ENCODE measurements around the gene SEZ6L2.
"Not testable (repeated sequence)": the region's sequence is repeated elsewhere in the genome, so short reads cannot be mapped to it uniquely, and the experiment has no call there.

The SEZ6L2 gene

DNA sequence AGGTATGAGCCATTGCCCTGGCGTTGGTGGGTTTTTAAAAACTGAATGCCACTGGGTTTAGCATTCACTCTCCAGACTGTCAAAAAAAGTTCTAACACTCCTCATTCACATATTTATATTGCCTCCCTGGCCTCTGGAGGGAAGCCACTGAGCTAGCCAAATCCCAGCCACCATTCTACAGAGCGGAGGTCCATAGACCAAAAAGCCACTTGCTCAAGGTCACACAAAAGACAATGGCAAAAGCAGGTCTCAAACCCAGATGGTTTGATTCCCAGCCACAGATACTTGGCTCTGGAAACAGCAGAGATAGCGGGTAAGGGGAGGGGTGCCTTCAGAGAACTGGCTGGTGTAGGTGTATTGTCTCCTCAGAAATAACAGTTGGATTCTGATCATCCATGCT, 18.3 kb downstream of the SEZ6L2 start:
- no peak for DNase-seq

DNA sequence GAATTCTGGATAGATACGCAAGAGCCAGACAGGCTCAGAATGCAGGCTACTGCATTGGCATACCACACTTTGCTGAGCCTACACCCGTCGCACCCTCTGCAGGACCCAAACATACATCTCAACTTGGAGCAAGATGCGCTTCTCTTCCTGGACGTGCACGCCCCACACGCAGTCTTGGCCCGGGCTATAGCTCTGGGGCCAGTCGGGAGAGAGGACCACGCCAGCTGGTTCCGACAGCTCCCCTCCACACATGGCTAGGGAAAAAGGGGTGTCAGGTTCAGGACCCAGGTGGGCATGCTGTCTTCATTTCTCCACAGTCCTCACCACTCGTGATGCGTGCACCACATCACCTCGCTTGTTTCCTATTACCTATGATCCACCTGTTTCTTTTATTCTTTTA, 21.2 kb downstream of the SEZ6L2 start:
- DNase-seq, result no peak

DNA sequence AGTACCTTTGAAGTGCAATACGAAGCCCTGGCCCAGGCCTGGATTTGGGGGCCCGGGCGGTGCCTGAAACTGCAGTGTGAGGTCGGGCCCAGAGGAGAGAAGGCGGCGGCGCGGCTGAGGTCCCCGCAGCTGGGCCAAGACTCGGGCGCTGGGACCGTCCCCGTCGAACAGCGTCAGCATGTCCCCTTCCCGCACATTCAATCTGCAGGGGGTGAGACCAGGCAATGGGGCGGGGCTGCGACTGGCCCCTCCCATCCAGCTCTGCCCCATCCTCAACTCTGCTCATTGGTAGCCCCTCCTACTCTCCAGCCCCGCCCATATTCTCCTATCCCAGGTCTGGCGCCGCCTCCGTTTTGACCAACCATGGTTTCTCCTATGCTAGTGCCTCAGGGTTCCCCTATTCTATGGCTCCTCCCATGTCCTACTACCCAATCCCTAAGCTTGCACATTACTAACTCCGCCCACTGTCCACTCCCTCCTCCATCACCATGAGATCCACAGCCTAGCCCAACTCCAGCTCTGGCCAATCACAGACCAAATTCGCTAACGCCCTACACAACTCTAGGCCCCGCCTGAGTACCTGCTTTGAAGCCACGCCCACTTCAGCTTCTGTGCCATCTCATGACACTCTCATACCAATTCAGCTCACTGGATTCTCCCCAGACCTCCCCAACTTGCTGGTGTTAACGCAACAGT, 21.9 kb downstream of the SEZ6L2 start:
- DNase-seq, result peak; percentile 68

DNA sequence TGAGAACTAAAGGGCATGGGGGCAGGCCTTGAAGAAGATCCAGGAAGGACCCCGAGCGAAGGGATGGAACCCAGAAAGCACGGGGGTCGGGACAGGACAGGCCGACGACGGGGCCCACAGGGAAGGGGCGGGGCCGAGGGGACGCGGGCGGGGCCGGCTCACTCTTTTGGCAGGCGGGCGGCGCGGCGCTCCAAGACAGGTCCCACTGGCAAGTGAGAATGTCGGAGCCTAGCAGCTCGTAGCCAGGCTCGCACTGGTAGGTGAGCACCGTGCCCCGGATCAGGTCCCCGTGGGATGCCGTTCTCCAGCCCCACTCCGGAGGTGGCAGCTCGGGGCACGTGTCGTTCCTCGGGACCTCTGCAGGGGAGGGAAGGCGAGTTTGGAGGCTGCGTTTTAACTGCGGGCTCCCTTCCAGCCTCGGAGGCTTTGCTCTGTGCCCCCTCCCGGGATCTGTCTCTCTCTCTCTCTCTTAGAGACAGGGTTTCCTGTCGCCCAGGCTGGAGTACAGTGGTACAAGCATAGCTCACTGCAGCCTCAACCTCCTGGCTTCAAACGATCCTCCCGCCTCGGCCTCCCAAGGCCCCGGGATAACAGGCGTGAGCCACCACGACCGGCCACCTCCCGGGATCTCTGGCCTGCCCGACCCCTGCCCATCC, 22.6 kb downstream of the SEZ6L2 start:
- peak; percentile 76 for DNase-seq

DNA sequence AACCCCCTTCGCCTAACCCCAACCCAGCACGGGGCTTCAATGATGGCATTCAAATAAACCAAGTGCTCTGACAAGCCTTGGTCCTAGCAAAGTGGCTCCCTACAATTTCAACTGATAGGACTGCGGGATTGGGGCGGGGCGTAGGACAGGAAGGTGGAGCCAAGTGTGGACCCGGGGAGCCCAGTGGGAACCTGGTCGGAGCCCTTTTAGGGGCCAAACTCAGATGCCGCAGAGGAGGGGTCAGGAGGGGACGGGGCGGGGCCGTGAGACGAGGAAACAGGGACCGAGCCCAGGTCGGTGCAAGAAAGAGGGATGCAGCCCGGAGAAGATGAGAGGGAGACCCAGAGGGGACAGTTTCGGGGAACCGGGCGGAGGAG, 23.1 kb downstream of the SEZ6L2 start:
- no peak for DNase-seq

DNA sequence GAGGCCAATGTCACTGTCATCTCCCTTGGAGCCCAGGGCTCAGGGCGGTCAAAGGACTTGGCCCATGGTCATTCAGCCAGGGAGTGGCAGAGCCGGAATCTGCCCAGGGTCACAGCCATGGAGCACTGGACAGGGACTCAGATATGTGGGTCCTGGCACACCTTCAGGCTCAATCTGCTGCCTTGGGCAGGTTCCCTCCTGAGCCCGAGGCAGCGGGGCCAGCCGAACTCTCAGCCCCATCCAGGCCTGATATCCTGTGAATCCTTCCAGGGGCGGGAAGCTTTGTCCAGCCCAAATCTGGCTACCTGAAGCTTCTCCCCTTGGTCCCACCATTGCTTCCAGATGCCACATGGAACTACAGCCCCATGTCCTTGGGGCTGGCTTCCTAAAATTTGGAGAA, 24.1 kb downstream of the SEZ6L2 start:
- no peak for DNase-seq

DNA sequence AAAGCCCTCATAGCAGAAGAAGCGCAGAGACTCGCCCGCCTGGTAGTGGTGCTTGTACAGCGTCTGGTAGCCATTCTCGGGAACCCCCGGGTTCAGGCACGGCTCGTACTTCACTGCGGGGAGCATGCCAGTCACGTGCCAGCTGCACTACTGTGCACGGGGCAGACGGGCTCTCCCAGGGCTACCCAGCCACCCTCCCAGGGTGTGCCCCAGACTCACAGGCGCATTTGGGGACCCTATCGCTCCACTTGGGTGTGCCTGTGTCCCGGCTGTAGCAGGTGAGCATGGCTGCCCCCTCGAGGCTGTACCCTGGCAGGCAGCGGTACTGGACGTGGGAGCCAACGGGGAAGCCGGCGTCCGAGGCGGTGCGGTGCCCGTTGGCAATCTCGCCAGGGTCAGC, 26.0 kb downstream of the SEZ6L2 start:
- DNase-seq, result no peak

DNA sequence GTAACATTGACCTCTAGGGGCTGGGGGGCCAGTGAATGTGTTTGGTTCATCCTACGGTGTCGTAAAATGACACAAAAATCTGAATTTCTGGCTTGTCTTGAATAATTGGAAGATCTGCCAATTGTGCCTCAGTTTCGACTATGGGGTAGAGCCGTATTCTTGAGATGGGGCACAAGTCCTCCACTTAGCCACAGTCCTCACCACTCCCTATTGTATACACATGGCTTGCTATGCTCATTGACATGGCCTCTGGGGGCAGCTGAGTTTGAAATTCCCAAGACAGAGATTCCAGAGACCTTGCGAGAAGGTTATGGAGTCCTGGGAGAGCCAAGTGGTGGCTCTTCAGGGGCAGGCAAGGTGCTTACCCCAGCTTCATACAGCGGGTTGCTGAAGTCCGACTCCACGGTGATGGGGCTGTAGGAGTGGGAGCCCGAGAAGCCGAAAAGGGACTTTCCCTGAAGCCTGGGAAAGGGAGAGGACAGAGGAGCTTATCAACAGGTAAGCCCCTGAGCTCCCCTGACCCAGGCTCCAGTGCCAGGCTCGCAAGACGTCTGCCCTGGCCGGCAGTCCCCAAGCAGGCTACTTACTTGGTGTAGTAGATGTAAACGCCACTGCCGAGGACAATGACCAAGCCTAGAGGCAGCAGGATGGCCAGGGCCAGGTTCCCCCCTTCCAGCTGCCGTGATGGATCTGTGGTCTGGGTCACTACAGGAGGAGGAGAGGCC, 27.4 kb downstream of the SEZ6L2 start:
- DNase-seq, result no peak

DNA sequence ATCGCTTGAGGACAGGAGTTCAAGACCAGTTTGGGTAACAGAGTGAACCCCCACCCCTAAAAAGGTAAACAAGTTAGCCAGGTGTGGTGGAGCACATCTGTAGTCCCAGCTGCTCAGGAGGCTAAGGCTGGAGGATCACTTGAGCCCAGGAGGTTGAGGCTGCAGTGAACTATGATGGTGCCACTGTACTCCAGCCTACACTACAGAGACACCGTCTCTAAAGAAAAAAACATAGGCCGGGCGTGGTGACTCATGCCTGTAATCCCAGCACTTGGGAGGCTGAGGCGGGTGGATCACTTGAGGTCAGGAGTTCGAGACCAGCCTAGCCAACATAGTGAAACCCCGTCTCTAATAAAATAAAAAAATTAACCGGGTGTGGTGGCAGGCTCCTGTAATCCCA, 30.3 kb downstream of the SEZ6L2 start:
- not testable (repeated sequence) for DNase-seq

DNA sequence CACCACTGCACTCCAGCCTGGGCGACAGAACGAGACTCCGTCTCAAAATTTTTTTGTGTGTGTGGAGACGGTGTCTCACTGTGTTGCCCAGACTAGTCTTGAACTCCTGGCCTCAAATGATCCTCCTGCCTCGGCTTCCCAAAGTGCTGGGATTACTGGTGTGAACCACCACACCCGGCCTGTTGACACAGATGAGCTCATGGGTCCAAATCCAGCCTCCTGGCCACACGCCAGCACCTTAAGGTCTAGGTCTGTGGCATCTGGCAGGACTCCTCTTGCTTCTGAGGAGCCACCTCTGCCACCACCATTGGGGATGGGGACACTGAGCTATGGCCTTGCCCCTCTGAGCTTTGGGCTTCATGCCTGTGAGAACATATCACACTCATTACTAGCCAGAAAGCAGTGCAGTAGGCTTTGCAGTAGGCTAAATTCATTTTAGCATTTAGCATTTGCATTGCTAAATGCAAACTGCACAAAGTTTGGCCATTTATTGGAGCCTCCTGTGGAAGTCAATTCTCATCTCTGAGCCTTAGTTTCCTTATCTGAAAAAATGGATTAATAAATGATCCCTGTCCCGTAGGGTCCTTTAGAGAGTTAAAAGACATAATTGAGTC, 30.8 kb downstream of the SEZ6L2 start:
- DNase-seq, result no peak

DNA sequence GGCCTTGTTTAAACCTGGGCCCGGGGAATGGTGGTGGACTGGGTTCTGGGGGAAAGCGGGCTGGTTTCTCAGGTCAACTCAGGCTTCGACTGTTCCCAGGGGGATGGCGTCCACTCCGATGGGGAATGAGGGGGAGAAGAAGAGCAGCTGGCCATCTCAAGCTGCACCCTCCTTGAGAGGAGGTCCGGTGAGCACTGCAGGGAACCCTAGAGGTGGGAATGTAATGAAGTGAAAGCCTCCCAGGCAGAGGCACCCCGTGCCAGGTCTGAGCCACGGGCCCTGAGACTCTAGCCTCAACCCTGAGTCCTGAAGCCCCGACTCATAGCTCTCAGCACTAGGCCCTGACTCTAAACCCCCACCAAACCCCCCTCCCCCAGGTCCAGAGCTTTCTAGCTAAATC, 35.1 kb downstream of the SEZ6L2 start:
- no peak for DNase-seq

DNA sequence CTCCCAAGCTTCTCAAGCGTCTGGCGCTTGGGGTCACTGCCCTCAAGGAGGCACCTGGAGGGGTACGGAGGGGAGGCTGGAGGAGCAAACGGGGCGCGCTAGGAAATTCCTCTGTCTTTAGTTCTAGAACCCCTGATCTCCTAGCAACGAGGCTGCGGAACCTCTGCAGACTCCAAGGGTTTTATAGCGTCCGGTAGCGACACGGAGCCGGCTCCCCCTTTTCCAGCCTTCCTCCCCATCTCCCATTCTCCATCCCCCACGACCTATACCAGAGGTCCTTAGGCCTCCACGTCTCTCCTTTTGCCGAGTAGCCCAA, 35.7 kb downstream of the SEZ6L2 start:
- no peak for DNase-seq

DNA sequence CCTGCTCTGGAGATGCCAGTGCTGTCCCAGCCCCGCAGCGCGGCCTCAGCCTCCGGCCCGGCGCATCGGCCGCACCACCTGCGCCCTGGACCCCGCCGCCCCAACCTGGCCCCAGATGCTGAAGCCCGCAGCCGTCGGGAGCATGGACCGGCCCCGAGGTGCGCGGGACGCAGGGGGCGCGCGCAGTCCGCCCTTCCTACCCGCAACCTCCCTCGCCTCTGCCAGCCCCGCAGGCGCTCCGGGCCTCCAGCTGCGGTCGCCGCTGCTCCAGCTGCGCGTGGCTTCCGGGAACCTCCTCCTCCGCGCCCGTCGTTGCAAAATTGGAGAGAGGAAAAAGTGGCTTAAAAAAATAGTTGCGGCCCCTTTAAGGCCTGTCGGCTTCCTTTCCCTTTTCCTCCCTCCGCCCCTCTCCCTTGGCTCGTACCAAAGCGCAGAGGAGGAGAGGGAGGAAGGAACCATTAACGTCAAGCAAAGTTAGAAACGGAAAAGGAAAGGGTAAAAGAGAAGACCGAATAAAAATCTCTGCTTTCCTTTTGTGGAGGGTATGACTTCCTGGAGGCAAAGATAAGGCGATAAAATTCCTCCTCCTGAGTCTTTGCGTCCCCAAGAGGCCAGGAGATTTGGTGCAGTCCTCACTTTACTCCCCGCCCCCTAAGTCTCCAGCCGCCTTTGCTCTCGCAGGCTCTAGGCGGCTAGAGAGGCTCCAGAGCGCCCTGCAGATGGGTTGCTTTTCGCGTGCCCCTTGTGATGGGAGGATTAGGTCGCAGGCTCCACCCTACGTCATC, 36.3 kb downstream of the SEZ6L2 start, which contains the start of gene CDIPT:
TSS of gene CDIPT (minus strand) at position 343 of the 785 bp plus-strand sequence. CDS start 369 bp downstream, outside the sequence.
- peak; percentile 95 for DNase-seq

DNA sequence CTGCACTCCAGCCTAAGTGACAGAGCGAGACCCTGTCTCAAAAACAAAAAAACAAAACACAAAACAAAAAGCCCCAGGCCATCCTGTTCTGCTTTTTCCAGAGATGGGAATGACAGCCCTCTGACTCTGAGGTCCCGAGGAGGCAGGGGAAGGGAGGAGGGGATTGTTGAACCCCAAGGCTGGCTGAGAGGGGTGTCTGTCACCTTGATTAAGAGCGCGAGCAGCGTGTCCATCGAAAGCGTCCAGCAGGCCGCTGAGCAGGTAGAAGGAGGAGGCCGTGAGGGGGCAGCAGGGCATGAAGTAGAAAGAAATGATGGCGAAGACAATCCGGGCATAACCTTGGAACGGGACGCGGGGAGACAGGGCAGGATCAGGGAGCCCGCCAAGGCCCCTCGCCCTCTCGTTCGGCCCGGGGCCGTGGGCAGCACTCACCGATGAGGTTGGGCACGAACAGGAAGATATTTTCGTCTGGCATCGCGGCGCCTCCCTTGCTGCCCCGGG, 36.9 kb downstream of the SEZ6L2 start:
- DNase-seq, result no peak

DNA sequence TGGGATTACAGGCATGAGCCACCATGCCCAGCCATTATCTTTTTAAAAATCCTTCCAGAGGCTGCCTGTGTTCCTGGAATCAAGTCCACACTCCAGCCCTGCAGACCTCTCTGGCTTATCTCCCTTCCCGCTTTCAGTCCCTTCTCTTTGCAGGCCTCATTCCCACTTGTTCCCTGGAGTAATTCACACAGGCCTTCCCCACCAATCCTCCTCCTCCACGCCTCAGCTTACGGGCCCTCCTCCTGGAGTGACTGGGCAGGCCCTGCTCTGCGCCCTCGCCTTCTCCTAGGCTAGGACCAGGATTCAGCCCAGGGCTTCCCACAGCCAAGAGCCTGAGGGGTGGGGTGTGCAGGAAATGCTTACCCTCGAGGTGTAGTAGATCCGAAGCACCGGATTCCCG, 39.1 kb downstream of the SEZ6L2 start:
- no peak for DNase-seq

DNA sequence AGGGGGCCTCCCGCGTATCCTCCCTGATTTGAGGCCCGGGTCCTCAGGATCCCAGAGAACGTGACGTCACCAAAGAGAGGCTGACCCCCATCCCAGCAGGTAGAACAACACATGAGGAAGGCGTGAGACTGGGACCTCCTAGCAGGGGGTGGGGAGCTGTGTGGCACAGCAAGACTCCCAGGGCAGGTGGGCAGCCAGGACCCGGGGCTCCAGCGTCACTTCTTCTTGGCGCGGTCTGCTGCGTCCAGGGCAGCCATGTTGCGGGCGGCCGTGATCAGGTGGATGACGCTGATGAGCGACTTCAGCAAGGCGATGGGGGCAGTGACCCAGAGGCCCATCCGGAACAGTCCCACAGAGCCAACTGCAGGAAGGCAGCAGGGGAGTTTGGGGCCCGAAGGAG, 40.4 kb downstream of the SEZ6L2 start:
- DNase-seq, result no peak

DNA sequence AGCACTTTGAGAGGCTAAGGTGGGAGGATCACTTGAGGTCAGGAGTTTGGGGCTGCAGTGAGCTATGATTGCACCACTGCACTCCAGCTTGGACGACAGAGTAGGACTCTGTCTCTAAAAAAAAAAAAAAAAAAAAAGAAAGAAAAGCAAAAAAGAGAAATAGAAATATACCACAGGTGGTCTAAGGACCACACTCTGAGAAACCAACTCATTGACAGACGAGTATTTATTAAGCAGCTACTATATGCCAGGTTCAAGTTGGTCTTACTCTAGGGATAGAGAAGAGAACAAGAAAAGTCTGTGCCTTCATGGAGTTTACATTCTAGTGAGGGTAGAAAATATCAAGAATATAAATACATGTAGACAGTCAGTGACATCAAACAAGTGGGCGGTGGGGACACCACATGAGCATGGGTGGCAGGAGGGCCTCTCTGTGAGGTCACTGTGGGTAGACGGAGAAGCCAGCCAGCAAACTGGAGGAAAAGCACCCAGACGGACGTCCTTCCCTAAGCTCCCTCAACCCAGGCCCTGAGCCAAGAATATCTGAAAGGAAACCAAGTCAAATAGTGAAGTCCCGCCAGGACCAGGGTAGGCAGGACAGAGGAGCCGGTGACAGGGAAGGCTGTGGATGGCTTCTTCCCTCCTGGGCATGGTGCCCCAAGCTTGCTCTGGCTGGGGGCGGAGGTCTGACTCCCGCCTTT, 41.1 kb downstream of the SEZ6L2 start:
- no peak for DNase-seq

DNA sequence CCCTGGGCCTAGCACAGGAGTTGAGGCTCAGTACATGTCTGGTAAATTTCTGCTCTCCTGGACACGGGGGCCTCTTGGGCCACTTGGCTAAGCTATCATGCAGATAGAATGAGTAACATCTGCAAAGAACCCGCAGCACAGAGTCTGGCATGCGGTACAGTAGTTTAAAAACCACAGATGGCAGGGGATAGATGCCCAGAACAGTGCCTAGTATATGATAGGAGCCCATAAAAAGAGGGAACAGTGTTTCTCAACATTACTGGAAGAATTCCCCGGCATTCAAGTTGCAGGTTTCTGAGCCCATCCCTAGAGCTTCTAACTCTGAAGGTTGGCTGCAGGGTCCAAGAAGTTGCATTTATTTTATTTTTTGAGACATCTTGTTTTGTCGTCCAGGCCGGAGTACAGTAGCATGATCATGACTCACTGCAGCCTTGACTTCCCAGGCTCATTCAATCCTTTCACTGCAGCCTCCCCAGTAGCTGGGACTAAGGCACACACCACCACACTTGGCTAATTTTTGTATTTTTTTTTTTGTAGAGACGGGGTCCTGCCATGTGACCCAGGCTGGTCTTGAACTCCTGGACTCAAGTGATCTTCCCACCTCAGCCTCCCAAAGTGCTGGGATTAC, 42.1 kb downstream of the SEZ6L2 start:
- DNase-seq, result no peak

DNA sequence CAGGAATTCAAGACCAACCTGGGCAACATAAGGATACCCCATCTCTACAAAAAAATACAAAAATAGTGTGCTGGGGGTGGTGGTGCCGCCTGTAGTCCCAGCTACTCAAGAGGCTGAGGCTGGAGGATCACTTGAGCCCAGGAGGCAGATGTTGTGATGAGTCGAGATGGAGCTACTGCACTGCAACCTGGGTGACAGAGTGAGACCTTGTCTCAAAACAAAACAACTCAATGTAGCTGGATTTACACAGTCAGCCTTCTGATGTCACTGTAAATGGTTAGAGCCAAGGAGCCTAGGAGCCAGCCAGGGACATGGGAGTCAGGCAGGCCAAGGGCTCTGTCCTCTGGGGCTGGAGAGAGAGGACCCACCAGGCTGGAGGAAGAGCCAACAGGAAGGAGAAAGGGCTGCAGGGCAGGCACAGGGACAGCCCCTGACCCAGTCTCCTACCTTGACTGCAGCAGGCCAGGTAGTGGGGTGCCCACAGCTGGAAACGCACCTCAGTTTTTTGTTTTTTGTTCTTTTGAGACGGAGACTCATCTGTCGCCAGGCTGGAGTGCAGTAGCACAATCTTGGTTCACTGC, 44.7 kb downstream of the SEZ6L2 start:
- DNase-seq, result no peak

DNA sequence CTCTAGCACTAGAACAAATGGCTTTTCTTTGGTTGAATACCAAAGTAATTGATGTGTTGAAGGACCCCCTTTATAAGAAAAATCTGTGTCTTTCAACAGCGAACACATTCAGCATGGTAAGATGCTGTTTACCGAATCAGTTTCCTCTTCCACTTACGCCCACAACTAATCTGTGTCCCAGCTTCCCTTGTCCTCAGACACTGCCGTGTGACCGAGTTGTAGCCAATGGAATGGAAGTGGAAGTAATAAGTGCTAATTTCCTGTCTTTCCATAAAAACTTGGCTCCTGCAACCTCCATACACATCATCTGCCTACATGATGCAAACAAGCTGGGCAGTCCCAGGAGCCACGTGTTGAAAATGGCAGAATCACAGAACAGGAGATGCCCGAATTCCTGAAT, 46.7 kb downstream of the SEZ6L2 start:
- no peak for DNase-seq

DNA sequence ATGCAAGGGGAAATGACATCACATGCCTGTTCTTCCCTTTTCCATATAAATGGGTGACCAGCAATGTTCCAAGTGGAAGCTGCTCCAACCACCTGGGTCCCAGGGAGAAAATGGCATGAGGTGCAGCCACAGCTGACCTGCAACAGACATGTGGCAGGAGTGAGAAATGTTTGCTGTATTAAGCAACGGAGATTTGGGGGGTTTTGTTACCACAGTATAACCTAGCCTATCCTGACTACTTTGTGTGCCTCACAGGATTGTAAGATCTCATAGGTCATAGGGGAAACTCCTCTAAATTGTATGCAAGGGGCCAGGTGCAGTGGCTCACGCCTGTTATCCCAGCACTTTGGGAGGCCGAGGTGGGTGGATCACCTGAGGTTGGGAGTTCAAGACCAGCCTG, 48.4 kb downstream of the SEZ6L2 start:
- no peak for DNase-seq
